Spleen (tissue), 11 donors: ENCODE results near the gene KRTAP4-3. TPM values are rescaled to one million over a fixed set of nuclear protein-coding genes. Genes with fewer than 3 reads are reported as not detected.
"Not testable (repeated sequence)": the region's sequence is repeated elsewhere in the genome, so short reads cannot be mapped to it uniquely, and the experiment has no call there.

Experiments
- DNase-seq: peaks from one replicate; pipeline ENCODE4 v3.0.0-alpha.2; 2020
- H3K27ac ChIP-seq, 8 donors: fragments of 200-600 bp; sonication (generic) in 7 of 8; 1 replicate in 4 of 8; 2 replicates in 4 of 8; pipeline versions ENCODE4 v1.5.0 to v1.8.0; 2016 to 2021; ENCODE audit warnings: inconsistent platforms in 4 of 8, mild to moderate bottlenecking in 4 of 8, moderate library complexity in 1 of 8
- H3K27me3 ChIP-seq, 7 donors: fragments of 200-600 bp; sonication (generic) in 6 of 7; replicated peaks in 1 of 7; 1 replicate in 4 of 7; 2 replicates in 3 of 7; pipeline versions ENCODE4 v1.5.0 to v1.8.0; 2016 to 2021; ENCODE audit warnings: inconsistent platforms in 3 of 7, mild to moderate bottlenecking in 1 of 7
- H3K36me3 ChIP-seq, 6 donors: fragments of 200-600 bp; sonication (generic) in 5 of 6; 1 replicate in 4 of 6; 2 replicates in 2 of 6; pipeline versions ENCODE4 v1.5.0 to v1.8.0; 2016 to 2021; ENCODE audit warnings: inconsistent platforms in 2 of 6
- H3K4me1 ChIP-seq, 6 donors: fragments of 200-600 bp; sonication (generic) in 5 of 6; 1 replicate in 3 of 6; 2 replicates in 3 of 6; pipeline versions ENCODE4 v1.5.0 to v1.8.0; 2016 to 2021; ENCODE audit warnings: inconsistent platforms in 3 of 6
- H3K4me3 ChIP-seq, 8 donors: fragments of 200-600 bp; sonication (generic) in 7 of 8; 1 replicate in 4 of 8; 2 replicates in 4 of 8; pipeline versions ENCODE4 v1.5.0 to v1.8.0; 2016 to 2021; ENCODE audit warnings: inconsistent platforms in 4 of 8, mild to moderate bottlenecking in 4 of 8, moderate library complexity in 2 of 8
- H3K9me3 ChIP-seq, 8 donors: fragments of 200-600 bp; sonication (generic) in 7 of 8; 1 replicate in 4 of 8; 2 replicates in 4 of 8; pipeline versions ENCODE4 v1.5.0 to v1.8.0; 2016 to 2021; ENCODE audit warnings: inconsistent platforms in 4 of 8
- CTCF ChIP-seq, 11 experiments: fragments of 200-600 bp in 7 of 11; fragments of 450-650 bp in 4 of 11; sonication (generic) in 4 of 11; IDR thresholded peaks in 8 of 11; conservative IDR thresholded peaks in 3 of 11; 1 replicate in 7 of 11; 2 replicates in 4 of 11; pipeline versions ENCODE4 v1.4.0 to v1.8.0; 2016 to 2021; ENCODE audit warnings: antibody characterized with exemption in 11 of 11, inconsistent platforms in 4 of 11, mild to moderate bottlenecking in 1 of 11
- POLR2A ChIP-seq, 3 donors: fragments of 450-650 bp; IDR thresholded peaks; one replicate each; pipeline ENCODE4 v1.5.1; 2017; ENCODE audit warnings: antibody characterized with exemption in 3 of 3, mild to moderate bottlenecking in 1 of 3
- POLR2AphosphoS5 ChIP-seq, 3 donors: sonication (generic); formaldehyde crosslinking; IDR thresholded peaks; one replicate each; pipeline ENCODE4 v1.5.1; 2017; ENCODE audit warnings: antibody characterized with exemption in 3 of 3
- WGBS, 5 donors: extraction: QIAGEN DNeasy Blood & Tissue Kit in 3 of 5; methylation state at CpG; one replicate each; pipeline versions ENCODE4 v1.1.5 to v1.1.7; 2013 to 2018; 5-methylcytosine and 5-hydroxymethylcytosine counted together
- intact Hi-C: fragments of 100-400 bp; cut with DNase I; formaldehyde crosslinking; loops from one replicate; pipeline ENCODE4 v1.15.0; 2023; ENCODE audit warnings: low total_unique reads
- polyA plus RNA-seq, 3 donors: library from polyadenylated mRNA; stranded (reverse); fragments of 200-250 nt; gene quantifications; one replicate each; pipeline ENCODE4 v1.2.1, GENCODE V29; 2013
- total RNA-seq, 7 donors: library from RNA; depleted of rRNA in 3 of 7; stranded (reverse); fragments of >200 nt in 3 of 7; fragmentation: NEBNext Ultra II Directional in 4 of 7; extraction: Animal tissue kit (Norgen Biotek cat#: 25700) in 4 of 7; gene quantifications; one replicate each; pipeline versions ENCODE4 v1.1.0 to v1.2.1, GENCODE V29; 2016 to 2021
- donor health status: healthy with polysubstance abuse.
- donor health status: DM: no; HTN: no; CAD: no; lungs with moderate emphysema.
- donor health status: DM: no; HTN: no; CAD: no.
- donor health status: Bipolar disorder and iron deficiency.
- donor health status: healthy.
- donor health status: DM: no; HTN: no; CAD: no.
- donor health status: DM: yes; HTN: yes; CAD: no.

KRTAP4-3 gene
- total and polyA plus RNA-seq, 10 donors = not detected

DNA sequence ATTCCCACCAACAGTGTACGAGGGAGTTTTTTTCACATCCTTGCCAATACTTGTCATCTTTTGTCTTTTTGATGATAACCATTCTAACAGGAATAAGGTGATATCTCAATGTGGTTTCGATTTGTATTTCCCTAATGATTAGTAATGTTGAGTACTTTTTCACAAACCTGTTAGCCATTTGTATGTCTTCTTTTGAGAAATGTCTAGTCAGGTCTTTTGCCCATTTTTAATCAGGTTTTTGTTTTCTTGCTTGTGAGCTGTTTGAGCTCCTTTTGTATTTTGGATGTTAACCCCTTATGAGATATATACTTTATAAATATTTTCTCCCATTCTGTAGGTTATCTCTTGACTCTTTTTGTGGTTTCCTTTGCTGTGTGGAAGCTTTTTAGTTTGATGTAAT lies 16.5 kb downstream of the KRTAP4-3 start:
- 78 to 90% (median 88%) methylated on average over 2 of the region's 2 CpGs for WGBS, 5 donors
- intact Hi-C loops = no loop called here
- DNase-seq = no peak
- Histone ChIP-seq H3K9me3 (no peaks in the 10 kb centered on the region), H3K4me1 (no peaks in the 10 kb centered on the region), H3K27me3 (peaks cover 0 to 4% (median 0%) of the 10 kb centered on the region in 7 donors), H3K36me3 (no peaks in the 10 kb centered on the region), H3K27ac (no peak overlapping the region), H3K4me3 (no peak overlapping the region)
- TF ChIP-seq CTCF (IDR thresholded peaks at IDR 0.05 in 8 of 11, conservative IDR thresholded peaks at IDR 0.05 in 3 of 11) (no peak), POLR2AphosphoS5 (IDR thresholded peaks at IDR 0.05) (no peak), POLR2A (IDR thresholded peaks at IDR 0.05) (no peak)

DNA sequence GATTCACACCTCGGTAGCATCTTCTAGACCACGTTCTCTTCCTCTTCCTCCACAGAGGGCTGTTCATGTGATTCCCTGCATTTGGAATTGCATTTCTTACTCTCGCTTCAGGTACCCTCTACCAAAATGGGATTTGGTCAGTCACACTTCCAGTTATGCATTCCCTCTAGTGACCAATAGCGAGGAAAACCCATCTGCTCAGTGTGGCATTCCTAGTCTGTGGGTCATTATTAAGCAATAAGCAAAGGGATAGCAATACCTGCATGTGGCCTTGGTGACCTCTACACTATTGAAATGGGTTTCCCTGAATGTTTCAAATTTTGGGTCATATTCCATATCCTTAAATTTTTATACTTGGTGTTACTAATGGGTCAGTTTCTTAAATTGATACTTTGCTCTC lies 18.0 kb downstream of the KRTAP4-3 start:
- H3K27me3 ChIP-seq = peaks cover 0 to 4% (median 0%) of the 10 kb centered on the region in 7 donors
- H3K9me3 ChIP-seq = no peaks in the 10 kb centered on the region
- no peak for TF ChIP-seq POLR2AphosphoS5 (IDR thresholded peaks at IDR 0.05)
- no peak for TF ChIP-seq CTCF (IDR thresholded peaks at IDR 0.05 in 8 of 11, conservative IDR thresholded peaks at IDR 0.05 in 3 of 11)
- no peak for TF ChIP-seq POLR2A (IDR thresholded peaks at IDR 0.05)
- 83 to 92% (median 83%) methylated on average over 4 of the region's 4 CpGs for WGBS, 5 donors
- H3K27ac ChIP-seq = no peak overlapping the region
- DNase-seq = no peak
- H3K36me3 ChIP-seq = no peaks in the 10 kb centered on the region
- no peak overlapping the region for H3K4me3 ChIP-seq
- intact Hi-C loops = no loop called here
- no peaks in the 10 kb centered on the region for H3K4me1 ChIP-seq

DNA sequence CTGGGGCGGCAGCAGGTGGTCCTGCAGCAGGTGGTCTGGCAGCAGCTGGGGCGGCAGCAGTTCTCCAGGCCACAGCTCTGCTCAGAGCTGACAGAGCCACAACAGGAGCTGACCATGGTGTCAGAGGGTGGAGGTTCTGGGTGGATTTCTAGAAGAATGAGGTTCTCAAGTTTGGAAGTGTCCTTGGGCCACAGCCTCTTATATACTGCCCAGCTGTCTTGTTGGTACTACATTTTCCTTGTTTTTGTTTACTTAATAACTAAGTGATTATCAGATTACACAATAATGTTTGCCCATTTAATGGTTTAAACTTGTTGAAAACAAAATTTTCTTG lies 18.4 kb downstream of the KRTAP4-3 start, which contains the start of gene KRTAP4-5:
KRTAP4-5 (minus strand) TSS at position 174 of the 334 bp plus-strand sequence; CDS start at position 116, 58 bp downstream.
- Histone ChIP-seq H3K4me3 (no peak within 1 kb of the TSS), H3K9me3 (peaks cover 0 to 2% (median 0%) of the 10 kb centered on the region in 8 donors), H3K36me3 (no peaks in the 10 kb centered on the region), H3K4me1 (no peaks in the 10 kb centered on the region), H3K27me3 (peaks cover 0 to 4% (median 0%) of the 10 kb centered on the region in 7 donors), H3K27ac (no peak within 1 kb of the TSS)
- intact Hi-C loops = no loop called here
- 30 to 64% (median 61%) methylated on average over 2 of the region's 2 CpGs for WGBS, 5 donors
- DNase-seq = no peak
- TF ChIP-seq POLR2A (IDR thresholded peaks at IDR 0.05) (no peak), CTCF (IDR thresholded peaks at IDR 0.05 in 8 of 11, conservative IDR thresholded peaks at IDR 0.05 in 3 of 11) (no peak), POLR2AphosphoS5 (IDR thresholded peaks at IDR 0.05) (no peak)

GRCh38 chr17:41148971-41149651 lies 18.9 kb downstream of the KRTAP4-3 start:
- intact Hi-C loops, H3K27ac ChIP-seq, H3K9me3 ChIP-seq, H3K27me3 ChIP-seq, DNase-seq, H3K36me3 ChIP-seq, H3K4me1 ChIP-seq, H3K4me3 ChIP-seq: not testable (repeated sequence)
- WGBS, 5 donors = 74 to 90% (median 82%) methylated on average over 10 of the region's 10 CpGs
